NB4 (cell line): ENCODE results near the gene CBX2.
"Not testable (repeated sequence)": the region's sequence is repeated elsewhere in the genome, so short reads cannot be mapped to it uniquely, and the experiment has no call there.

Experiments used
- DNase-seq: peaks from one replicate; pipeline ENCODE4 v3.0.0; 2010; ENCODE audit warnings: low read depth
- H3K4me3 ChIP-seq: one replicate; pipeline ENCODE4 v1.5.1; 2011; ENCODE audit warnings: mild to moderate bottlenecking, low read depth, low read length, moderate library complexity
- CTCF ChIP-seq: IDR thresholded peaks from one replicate; pipeline ENCODE4 v1.5.1; 2012; ENCODE audit warnings: low read depth, low read length
- MAX ChIP-seq: IDR thresholded peaks from 2 replicates; pipeline ENCODE4 v1.6.1; 2011; ENCODE audit warnings: low read depth, low read length
- MYC ChIP-seq: IDR thresholded peaks from 2 replicates; pipeline ENCODE4 v1.6.1; 2011; ENCODE audit warnings: low read depth, low read length
- POLR2A ChIP-seq: IDR thresholded peaks from 2 replicates; pipeline ENCODE4 v1.6.1; 2011; ENCODE audit warnings: mild to moderate bottlenecking; ENCODE audit not compliant: insufficient read length; ENCODE audit errors: extremely low read depth

The CBX2 gene

GRCh38 chr17:79750650-79751545 is 27.1 kb upstream of the CBX2 start:
- no peak for TF ChIP-seq POLR2A
- no peak for TF ChIP-seq CTCF
- no peak for TF ChIP-seq MYC
- no peak for TF ChIP-seq MAX
- DNase-seq = no peak
- no peak overlapping the region for H3K4me3 ChIP-seq

GRCh38 chr17:79752175-79752574 is 25.8 kb upstream of the CBX2 start:
- H3K4me3 ChIP-seq = no peak overlapping the region
- no peak for TF ChIP-seq CTCF
- no peak for TF ChIP-seq MYC
- no peak for TF ChIP-seq POLR2A
- no peak for TF ChIP-seq MAX
- DNase-seq = no peak

- no peak overlapping the region for H3K4me3 ChIP-seq
- no peak for DNase-seq
- TF ChIP-seq MYC = no peak
- no peak for TF ChIP-seq POLR2A
- no peak for TF ChIP-seq CTCF
- TF ChIP-seq MAX = no peak
Measured at GRCh38 chr17:79754370-79754769, 23.6 kb upstream of the CBX2 start.

GRCh38 chr17:79754903-79755302 is 23.0 kb upstream of the CBX2 start:
- H3K4me3 ChIP-seq, DNase-seq: not testable (repeated sequence)

- TF ChIP-seq MAX (no peak), CTCF (no peak), POLR2A (no peak), MYC (no peak)
- no peak for DNase-seq
Measured at GRCh38 chr17:79755591-79755990, 22.4 kb upstream of the CBX2 start.

GRCh38 chr17:79757140-79757745 is 20.7 kb upstream of the CBX2 start:
- H3K4me3 ChIP-seq = no peak overlapping the region
- TF ChIP-seq CTCF = no peak
- TF ChIP-seq POLR2A = no peak
- no peak for TF ChIP-seq MYC
- TF ChIP-seq MAX = no peak
- DNase-seq = no peak

More at GRCh38 chr17:79755591-79755990, 22.4 kb upstream of the CBX2 start:
- H3K4me3 ChIP-seq = no peak overlapping the region
